ENCODE data around the gene REV3L.
"Not testable (repeated sequence)": the region's sequence is repeated elsewhere in the genome, so short reads cannot be mapped to it uniquely, and the experiment has no call there.

Gene REV3L

DNA sequence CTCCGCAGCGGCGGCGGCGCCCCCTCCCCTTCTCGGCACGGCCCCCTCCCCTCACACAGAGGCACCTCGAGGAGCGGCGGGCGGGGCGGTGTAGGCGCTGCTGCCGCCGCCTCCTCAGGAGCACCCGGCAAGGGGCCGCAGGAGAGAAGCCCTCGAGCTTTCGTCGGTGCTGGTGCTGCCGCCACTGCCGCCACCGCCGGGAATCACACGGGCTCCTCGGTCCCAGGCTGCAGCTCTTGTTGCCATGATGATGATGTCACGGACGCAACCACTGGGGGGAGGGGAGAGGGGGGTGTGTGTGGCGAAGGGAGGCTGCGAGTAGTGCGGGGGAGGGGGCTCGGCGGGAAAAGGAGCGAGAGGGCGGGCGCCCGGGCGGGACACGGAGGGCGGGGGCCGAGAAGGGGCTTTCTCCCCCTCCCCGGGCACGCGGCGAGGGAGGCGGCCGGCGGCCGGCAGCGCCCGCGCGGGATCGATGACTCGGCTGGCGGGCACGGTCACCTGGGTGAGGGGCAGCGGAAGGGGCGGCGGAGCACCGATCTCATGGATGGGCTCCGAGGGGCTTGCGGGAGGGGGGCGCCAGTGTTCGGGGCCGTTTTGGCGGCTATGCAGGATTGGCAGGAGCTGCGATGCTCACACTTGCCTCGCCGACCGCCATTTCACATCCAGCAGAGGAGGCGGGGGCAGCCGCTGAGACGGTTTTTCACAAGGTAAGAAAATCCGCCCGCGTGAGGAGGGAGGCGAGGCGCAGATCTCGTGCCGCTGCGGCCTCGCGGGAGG is at the start of gene REV3L:
REV3L (minus strand) TSS at position 260 of the 777 bp plus-strand sequence. CDS start 330 bp downstream, outside the sequence.
- peak; percentile 86 for DNase-seq (ENCODE audit: low spot score)

DNA sequence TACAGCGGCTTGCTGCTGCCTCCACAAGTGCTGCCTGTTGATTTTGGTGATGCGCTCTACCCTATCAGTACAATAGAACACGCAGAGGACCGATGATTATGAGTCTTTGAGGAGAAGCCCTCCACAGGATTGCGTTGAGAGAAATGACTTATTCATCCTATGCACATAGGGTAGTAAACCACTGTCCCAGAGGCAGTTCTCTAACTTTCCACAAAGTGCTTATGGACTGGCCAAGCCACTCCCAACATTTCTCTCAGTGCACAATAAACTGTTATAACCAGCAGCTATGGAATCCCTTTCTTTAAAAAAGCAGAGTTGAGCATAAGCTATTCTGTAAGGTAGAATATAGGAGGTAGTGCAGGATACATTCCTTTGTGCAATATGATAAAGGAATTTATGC is 48.2 kb upstream of the REV3L start:
- no peak for DNase-seq (ENCODE audit: low spot score)

GRCh38 chr6:111530667-111531066 is 47.6 kb upstream of the REV3L start:
- DNase-seq (ENCODE audit: low spot score), result no peak

GRCh38 chr6:111530218-111530617 is 47.2 kb upstream of the REV3L start:
- no peak for DNase-seq (ENCODE audit: low spot score)

- DNase-seq (ENCODE audit: low spot score), result no peak
Observed at GRCh38 chr6:111527367-111527766, 44.3 kb upstream of the REV3L start.

GRCh38 chr6:111524735-111525134 is 41.7 kb upstream of the REV3L start:
- no peak for DNase-seq (ENCODE audit: low spot score)

GRCh38 chr6:111524252-111524651 is 41.2 kb upstream of the REV3L start:
- DNase-seq (ENCODE audit: low spot score), result no peak

DNA sequence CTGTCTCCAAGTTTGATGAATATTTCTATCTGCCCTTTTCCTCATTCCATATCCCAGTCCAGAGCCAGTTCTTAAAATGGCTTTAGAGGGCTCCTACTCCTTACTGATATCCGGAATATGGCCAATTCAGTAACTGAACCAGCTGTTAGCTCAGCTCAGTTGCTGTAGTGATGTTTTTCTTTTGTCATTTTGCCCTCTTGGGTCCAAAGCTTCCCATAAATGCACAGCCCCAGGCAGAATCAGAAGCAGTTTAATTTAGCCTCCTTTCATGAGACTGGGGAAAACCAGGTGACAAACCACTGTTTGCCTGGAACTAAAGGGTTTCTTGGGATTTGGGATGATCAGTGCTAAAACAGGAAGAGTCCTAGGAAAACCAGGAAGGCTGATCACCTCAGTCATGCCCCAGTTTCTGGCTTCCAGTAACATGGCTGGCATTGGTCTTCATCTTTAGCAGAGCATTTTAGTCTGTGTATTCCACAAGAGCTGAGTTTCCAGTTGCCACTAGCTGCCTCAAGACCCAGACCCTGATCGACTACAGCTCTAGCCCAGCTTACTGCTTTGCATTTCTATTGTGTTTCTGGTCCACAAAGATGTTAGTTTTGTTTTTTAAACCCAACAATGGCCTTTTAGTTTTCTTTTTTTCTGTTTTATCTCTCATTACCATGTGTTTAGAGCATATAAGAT is 40.6 kb upstream of the REV3L start:
- no peak for DNase-seq (ENCODE audit: low spot score)

- no peak for DNase-seq (ENCODE audit: low spot score)
Observed at GRCh38 chr6:111522393-111523020, 39.5 kb upstream of the REV3L start.

DNA sequence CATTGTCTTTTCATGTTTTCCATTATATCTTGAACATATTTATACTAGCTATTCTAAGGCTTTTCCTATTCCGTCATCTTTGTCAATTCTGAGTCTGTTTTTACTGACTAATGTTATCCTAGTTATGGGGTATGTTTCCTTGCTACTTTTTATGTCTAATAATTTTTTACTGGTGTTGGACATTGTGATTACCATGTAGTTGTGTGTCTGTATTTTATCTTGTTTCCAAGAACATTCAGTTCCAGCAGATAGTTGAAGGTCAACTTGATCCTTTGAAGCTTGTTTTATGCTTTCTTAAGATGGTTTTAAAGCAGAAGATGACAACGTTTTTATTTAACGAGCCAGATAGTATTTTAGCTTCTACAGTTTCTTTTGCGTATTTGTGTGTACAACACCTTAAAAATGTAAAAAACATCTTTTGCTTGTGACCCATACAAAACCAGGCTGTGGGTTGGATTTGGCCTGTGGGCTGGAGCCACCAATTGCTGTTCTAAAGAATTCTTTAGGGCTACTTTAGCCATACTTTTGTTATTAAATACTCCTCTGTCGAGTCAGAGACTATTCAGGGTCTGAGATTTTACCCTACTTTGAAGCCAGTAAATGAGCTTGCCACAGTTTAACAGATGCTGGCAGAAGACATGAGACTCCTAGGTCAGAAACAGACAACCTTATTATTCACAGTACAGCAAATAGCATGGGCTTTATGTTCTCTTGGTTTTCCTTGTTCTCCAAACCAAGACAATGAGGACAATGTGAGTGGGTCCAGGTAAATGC is 38.7 kb upstream of the REV3L start:
- DNase-seq (ENCODE audit: low spot score), result no peak

GRCh38 chr6:111520524-111520923 is 37.5 kb upstream of the REV3L start:
- DNase-seq (ENCODE audit: low spot score), result no peak

- no peak for DNase-seq (ENCODE audit: low spot score)
Observed at GRCh38 chr6:111517965-111518364, 34.9 kb upstream of the REV3L start.

- DNase-seq (ENCODE audit: low spot score), result no peak
Observed at GRCh38 chr6:111515259-111515658, 32.2 kb upstream of the REV3L start.

- DNase-seq (ENCODE audit: low spot score), result not testable (repeated sequence)
Observed at GRCh38 chr6:111514531-111514930, 31.5 kb upstream of the REV3L start.

DNA sequence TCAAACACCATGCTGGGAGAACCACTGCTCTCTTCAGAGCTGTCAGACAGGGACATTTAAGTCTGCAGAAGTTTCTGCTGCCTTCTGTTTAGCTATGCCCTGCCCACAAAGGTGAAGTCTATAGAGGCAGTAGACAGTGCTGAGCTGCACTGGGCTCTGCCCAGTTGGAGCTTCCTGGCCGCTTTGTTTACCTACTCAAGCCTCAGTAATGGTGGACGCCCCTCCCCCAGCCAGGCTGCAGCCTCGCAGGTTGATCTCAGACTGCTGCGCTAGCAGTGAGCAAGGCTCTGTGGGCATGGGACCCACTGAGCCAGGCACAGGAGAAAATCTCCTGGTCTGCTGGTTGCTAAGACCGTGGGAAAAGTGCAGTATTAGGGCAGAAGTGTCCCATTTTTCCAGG is 24.2 kb upstream of the REV3L start:
- DNase-seq (ENCODE audit: low spot score), result not testable (repeated sequence)

- DNase-seq (ENCODE audit: low spot score), result not testable (repeated sequence)
Observed at GRCh38 chr6:111505498-111505897, 22.5 kb upstream of the REV3L start.

DNA sequence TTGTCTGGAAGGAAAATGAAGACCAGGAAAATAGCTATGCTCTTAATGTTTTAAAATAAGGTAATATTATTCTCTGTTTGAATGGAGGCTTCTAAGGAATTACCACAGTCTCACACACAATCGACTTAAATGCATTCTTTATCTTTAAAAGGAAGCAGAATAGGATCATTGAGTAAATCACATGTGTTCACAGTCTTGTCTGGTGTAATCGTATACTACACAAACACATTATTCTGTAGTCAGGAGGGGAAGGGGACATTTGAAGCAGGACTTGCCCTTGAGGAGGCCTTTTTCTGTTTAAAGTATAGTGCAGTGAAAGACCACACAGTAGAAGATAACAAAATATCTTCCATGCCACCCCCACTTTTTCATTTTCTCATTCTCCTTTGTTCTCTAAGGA is 20.6 kb upstream of the REV3L start:
- no peak for DNase-seq (ENCODE audit: low spot score)

DNA sequence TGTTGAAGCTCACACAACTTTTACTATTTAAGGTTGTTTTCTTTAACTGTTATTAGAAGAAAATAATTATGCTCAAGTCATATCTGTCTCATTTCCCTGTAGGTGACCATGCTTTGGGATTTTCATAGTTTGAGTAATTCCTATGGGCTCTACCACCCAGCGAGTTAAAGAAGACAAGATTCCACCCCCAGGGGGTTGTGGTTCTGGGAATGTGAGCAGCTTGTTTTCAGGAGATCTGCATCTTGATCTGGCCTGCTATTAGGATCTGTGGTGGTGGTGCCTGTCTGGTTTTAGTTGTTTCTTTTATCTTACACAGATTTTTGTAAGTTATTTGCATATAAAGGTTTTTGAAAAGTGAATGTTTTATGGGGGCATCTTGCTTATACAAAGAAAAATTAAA is 20.2 kb upstream of the REV3L start:
- DNase-seq (ENCODE audit: low spot score), result no peak

DNA sequence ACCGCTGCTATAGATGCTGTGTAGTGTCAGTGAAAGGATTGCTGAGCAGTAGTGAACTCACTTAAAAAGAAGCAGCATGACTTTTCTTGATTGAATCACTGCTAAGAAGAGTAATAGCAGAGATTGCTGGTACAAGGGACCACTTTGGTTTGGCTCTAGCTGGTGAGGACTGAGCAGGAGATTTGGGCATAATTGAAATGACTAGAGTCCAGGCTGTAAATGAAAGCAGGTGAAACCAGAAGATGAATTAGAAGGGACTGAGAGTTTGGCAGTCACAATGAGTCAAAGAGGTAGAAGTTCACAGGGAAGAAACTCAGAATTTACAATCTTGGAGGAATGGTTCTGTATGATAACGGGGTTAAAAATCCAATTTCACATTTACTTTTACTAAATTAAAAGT is 19.1 kb upstream of the REV3L start:
- DNase-seq (ENCODE audit: low spot score), result no peak

- DNase-seq (ENCODE audit: low spot score), result peak; percentile 24
Observed at GRCh38 chr6:111499269-111499793, 16.3 kb upstream of the REV3L start.

DNA sequence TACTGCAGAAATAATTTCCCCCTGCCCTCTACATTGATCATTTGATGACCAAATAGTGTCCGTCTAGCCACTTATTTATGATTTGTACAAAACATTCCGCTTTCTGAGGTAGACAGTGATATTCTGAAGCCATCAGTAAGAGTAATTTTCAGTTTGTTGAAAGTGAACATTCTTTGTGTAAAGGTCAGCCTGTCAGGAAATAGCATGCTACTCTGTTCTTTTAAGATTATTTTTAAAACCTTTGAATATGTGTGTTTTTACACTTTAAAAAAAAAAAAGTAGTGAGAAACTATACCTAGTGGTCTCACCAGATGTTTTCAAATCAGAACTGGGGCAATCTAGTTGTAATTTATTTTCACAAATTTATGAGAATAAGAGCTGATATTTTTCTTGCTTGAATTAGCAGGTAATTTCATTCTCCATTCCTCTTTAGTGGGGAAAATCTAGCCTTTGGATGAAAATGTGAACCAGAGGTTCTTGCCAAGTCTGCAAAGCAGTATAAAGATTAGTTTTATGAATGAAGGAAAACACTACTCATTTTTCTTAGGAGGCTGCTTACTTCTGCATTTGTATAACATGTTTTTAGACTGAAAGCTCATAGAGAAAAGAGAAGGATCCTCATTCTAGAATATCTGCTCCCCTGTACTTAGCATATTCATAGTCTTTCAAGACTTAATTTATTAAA is 12.1 kb upstream of the REV3L start:
- no peak for DNase-seq (ENCODE audit: low spot score)
